NCI-H2196 treated with DMSO at 0.1 percent for 48 hours (cell line): ENCODE results near the gene SNORC.
"Not testable (repeated sequence)": the region's sequence is repeated elsewhere in the genome, so short reads cannot be mapped to it uniquely, and the experiment has no call there.

ENCODE experiments used
- DNase-seq: peaks from one replicate; lab custom pipeline; 2025; ENCODE audit not compliant: unreplicated experiment; lab: John Stamatoyannopoulos, UW

SNORC gene

DNA sequence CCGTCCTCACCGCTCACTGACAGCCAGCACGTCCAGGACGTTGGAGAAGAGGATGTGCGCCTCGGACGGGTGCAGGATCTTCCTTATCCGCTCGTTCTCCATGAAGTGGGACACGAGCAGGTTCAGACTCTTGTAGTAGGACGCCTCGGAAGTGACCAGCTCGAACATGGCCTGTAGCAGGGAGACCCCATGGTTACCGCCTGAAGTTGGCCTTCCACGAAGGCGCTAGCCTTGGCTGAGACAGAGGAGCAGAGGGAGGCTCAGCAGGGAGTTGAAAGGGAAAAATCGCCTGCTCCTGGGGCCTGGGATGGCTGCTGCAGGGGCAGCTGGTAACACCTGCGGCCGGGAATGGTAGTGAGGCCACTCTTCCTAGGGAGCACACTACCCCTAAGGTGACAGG is 24.7 kb downstream of the SNORC start:
- no peak for DNase-seq

DNA sequence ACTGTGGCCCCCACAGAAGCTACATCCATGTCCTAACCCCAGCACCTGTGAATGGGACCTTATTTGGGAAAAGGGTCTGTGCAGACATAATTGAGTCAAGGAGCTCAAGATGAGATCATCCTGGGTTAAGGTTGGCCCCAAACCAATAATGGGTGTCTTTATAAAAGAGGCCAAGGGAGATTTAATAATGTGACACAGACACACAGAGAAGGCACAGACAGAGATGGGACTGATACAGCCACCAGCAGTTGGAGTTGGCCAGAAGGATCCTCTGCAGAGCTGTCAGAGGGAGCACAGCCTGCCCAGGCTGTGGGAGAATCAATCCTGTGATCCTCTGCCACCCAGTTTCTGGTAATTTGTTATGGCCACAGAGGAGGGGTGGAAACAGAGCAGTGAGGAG is 26.0 kb downstream of the SNORC start:
- no peak for DNase-seq

DNA sequence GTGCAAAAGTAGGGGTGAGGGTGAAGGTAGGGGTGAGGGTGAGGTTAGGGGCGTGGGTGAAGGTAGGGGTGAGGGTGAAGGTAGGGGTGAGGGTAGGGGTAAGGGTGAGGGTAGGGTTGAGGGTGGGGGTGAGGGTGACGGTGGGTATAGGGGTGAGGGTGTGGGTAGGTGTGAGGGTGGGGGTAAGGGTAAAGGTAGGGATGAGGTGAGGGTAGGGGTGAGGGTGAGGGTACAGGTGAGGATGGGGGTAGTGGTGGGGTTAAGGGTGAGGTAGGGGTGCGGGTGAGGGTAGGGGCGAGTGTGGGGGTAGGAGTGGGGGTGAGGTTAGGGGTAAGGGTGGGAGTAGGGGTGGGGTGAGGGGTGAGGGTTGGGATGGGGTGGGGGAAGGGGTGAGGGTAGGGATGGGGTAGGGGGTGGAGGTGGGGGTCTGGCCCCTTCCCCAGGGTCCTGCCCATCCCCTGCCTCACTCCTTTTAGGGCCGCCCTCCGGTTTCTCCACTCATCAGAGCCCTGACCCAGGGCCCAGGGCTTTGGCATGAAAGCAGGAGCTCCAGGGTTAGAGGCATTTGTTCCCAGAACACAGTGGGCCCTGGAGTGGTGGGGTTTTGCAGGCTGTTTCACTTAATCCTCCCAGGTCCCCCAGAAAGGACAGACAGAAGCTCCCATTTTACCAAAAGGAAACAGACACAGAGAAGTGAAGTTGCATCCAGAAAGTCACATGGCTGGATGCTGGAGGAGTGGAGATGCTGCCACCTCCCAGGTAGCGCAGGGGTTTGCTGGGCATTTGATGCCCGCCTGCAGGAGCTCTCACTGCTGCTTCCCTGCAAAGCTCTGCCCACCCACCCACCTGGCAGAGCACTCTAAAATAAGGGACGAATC is 26.9 kb downstream of the SNORC start:
- no peak for DNase-seq

DNA sequence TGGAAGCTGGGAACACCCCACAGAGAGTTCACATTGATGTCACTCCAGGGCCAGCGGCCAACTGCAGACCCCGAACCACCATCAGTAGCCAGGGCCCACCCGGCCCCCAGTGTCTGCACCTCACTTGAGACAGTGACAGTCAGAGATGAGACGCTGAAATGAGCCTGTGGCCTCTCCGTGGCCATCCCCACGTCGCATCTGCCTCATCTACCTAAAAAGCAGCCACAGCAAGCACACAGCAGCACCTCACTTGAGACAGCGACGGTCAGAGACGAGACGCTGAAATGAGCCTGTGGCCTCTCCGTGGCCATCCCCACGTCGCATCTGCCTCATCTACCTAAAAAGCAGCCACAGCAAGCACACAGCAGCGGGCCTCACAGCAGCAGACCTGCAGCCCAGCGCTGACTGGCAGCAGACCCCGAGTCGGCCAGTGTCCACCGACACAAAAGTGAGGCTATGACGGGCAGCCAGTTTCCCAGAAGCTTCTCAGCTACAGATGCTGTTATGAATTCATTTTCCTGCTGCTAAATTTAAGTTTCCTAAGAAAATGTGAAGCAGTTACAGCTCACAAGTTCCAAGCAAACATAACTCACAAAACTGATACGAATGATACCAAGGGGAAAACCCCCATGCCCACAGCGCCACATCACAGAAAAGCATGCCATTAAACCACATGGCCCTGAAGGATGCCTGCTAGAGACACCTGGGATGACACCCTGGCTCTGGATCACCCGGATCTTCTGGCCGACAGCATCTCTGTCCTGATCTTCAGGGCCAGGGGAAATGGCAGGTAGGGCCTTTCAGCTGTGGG is 27.7 kb downstream of the SNORC start:
- DNase-seq = no peak

DNA sequence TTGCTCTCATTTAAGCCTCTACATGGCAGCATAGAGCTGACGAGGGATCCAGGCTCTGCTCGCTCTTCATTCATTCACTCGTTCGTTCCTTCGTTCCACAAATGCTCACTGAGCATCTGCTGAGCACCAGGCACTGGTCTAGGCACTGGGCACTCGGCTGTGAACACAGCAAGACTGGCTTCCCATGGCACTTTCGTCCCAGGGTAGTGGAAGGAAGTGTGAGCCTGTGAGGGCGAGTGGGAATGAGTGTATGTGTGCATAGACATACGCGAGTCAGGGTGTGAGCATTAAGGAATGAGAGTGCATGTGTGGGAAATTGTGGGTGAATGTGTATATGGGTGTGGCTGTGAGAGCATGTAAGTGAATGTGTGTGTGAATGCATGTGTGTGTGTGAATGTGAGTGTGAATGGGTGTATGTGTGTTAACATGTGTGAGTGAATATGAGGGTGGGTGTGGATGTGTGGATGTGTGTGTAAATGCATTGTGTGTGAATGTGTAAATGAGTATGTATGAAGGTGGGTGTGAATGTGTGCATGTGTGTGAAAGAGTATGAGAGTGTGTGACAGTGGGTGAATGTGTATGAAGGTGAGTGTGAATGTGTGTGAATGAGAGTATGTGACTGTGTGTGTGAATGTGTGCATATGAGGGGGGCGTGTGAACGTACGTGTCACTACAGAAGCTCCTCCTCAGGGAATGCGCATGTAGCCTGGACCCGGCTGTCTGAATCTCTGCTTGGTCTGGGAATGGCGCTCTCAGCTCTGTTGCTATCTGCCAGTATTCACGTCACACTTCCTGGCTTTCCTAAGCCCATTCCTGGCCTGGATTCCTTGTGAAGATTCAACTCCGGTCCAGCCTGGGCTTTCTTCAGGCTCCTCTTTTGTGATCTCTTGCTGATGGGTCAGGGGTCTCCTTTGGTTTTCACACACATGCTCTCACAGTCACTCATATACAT is 28.8 kb downstream of the SNORC start:
- DNase-seq = no peak

DNA sequence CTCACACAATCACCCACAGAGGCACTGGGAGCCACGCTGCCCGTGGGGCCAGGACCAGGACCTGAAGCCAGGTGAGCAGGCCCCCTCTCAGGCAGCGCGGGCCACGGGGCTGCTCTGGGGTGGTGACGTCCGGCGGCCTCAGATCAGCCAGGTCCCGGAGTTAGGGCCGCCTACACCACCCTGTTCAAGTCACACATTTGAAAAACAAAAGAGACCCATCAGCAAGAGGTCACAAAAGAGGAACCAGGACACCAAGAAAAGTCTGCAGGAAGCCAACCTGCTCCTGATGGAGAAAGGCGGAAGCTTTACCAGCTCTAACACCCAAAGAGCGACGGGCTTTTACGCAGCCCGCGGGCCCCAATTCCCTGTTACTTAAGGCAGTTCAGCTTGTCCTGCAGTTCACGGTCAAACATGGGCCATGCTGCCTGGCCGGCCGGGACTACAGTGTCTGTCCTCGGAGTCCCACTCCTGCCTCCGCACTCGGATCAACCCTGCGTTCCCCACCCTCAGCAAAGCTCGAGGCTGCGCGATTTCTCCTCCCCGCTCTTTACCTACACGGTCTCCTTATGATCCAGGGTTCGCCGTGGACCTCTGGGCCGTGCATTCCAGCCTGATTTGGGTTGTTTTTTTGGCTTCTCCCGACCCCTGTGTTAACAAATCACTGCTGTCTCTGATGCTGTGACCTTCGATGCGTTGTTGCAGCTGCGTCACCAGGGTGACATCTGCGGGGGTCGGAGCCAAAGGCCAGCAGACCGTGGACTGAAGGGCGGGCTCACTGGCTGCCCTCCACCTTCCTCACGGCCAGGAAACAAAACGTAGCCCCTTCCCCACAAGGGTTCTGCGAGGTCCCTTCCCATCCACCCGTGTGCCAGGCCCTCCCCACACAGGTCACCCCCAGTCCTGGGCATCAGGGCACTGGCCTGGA is 31.0 kb downstream of the SNORC start:
- no peak for DNase-seq

DNA sequence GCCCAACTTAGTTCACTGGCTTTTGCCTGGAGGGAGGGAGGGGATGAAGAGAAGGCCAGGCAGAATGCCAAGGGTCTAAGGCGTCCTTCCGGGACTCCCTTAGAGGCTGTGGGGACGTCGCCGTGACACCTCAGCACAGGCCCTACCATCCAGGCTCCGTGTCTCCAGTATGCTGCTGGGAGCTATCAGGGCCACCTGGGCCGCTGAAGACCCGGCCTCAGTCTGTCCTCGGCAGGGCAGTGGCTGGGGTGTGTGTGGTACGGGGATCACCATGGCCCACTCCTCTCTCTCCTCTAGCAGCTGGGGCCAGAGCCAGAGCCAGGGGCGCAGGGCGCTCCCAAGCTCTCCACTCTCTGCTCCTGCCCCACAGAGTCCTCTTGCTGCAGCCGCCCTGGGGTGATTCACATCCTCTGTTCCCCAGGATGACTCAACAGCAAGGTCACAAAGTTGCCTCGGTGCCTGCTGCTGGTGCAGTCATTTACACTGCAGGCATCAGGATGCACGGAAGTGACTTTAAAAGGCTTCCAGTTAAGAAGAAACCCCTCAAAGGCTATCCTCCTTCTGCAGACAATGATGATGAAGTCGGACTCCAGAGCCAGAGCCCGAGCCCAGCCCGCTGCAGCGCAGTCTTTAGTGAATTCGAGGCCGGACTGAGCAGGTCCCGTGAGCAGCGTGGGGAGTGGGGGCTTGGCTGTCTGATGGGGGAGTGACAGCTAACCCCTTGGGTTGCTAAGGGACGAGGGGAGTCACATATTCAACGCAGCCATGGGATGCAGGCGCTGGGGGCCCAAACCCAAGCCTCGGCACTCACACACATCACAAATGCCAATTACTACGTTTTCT is 31.9 kb downstream of the SNORC start:
- DNase-seq = no peak

DNA sequence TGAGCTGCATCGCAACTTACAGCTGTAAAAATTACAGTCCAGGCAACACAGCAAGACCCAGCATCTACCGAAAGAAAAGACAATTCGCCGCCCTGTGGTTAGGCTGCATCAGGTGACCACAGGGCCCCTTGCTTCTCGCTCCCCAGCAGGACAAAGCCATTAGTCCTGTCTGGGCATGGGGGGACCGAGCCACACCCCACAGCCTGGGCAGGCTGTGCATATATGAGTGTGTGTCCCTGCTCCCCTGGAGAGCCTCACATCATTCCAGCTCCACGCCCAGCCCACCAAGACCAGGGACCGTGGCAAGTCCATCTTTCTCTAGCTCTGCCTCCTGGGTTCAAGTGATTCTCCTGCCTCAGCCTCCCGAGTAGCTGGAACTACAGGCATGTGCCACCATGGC is 33.9 kb downstream of the SNORC start:
- no peak for DNase-seq

DNA sequence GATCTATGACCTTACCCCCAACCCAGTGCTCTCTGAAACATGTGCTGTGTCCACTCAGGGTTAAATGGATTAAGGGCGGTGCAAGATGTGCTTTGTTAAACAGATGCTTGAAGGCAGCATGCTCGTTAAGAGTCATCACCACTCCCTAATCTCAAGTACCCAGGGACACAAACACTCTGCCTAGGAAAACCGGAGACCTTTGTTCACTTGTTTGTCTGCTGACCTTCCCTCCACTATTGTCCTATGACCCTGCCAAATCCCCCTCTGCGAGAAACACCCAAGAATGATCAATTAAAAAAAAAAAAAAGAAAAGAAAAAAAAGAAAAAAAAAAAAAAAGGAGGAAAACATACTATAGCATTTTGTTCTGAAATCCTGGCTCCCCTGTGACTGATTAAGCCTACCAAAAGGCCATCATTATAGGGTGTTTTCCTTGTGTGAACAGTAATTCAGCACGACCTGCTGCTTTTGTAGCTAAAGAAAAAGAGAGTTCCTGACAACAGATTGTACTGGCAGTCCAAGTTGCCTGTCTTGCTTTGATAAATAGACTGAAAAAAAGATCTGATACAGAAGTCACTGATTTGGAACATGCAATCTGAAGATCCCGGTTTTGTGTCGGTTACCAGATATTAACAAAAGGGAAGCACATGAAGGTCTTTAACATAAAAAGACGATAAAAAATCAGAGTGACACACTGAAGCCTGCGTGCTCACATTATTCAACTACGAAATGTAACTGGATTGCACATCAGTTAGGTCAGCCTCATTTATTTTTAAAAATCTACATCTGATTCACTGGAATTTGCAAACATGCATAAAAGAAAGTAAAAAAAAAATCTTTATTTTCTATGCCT is 37.0 kb downstream of the SNORC start:
- DNase-seq = not testable (repeated sequence)

DNA sequence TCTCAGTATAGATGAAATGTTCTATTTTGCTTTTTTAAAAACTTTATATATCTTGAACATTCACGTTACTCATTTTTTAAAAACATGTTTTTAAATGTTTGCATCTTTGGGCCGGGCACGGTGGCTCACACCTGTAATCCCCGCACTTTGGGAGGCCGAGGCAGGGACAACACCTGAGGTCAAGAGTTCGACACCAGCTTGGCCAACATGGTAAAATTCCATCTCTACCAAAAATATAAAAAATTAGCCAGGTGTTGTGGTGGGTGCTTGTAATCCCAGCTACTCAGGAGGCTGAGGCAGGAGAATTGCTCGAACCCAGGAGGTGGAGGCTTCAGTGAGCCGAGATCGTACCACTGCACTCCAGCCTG is 37.6 kb downstream of the SNORC start:
- not testable (repeated sequence) for DNase-seq

DNA sequence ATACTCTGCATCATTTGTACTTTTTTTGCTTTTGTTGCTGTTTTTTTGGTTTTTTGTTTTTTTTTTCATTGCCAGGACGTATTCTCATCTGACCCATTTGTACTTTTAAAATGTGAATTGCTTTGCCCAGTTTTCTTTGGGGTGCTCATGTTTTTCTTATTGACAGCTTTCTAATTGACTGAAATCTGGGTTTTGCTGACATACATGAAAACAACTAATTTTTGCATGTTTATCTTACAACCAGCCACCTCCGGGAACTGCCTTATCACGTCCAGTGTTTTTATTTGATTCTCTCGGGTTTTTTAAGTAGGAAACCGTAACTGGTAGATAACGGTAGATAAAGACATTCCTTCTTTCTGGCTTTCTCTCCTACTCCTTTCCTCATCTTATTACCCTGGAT is 38.6 kb downstream of the SNORC start:
- DNase-seq = no peak

DNA sequence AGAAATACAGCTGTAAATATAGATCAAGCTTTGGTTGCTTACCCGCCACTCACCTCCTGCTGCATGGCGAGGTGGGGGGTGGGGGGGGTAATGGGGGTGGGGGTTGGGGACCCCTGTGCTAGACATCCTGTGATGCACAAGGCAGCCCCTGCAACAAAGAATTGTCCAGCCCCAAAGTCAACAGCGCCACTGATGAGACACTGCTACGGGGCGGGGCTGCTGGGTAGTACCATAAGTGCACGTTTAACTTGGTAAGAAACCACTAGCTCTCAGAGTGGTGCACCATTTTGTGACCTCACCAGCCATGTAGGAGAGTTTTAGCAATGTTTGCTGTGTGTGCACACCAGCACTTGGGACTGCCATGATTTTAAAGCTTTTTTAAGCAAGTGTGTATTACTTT is 40.3 kb downstream of the SNORC start:
- DNase-seq = no peak

DNA sequence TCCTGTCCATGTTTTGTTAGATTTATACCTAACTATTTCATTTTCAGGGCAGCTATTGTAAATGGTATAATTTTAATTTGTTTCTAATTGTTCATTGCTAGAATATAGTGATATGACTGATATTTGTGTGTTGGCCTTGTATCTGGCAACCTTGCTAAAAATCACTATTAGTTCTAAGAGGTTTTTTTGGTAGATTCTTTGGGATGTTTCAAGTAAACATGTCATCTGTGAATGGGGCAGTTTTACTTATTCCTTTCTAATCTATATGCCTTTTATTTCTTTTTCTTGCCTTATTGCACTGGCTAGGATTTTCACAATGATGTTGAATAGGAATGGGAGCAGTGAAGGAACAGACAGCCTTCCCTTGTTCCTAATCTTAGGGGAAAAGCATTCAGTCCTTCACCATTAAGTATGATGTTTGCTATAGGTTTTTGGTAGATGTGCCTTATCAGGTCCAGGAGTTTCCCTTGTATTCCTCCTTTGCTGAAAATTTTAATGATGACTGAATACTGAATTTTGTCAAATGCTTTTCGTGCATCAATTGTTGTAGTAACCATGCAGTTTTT is 41.7 kb downstream of the SNORC start:
- DNase-seq = no peak

DNA sequence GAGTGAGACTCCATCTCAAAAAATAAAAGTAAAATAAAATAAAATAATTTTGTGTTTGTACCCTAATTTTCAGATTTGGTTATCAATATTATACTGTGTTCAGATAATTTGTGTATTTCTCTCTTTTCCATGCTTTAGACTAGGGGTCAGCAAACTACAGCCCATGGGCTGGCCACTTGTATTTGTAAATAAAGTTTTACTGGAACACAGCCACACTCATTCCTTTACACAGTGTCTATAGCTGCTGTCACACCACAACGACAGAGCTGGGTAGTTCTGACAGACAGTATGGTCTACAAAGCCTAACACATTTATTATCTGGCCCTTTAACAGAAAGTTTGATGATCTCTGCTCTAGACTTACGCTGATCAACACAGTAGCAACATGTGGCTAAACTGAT is 43.8 kb downstream of the SNORC start:
- DNase-seq = no peak

DNA sequence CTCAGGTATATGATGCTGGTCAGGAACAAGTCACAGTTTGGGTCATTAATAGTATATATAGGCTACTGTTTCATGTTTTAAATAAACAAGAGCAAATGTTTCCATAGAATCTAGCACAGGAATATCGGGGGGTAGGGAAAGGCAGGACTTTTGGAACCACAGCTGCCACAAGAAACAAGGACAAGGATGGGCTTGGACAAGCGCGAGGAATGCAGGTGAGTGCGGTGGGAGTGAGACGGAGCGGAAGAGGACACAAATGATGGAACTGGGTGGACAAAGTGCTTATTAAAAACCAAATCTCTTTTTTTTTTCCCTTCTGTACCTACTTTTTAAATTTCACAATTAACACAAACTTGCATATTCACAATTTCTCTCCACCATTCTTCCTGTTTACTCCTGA is 49.1 kb downstream of the SNORC start:
- no peak for DNase-seq

DNA sequence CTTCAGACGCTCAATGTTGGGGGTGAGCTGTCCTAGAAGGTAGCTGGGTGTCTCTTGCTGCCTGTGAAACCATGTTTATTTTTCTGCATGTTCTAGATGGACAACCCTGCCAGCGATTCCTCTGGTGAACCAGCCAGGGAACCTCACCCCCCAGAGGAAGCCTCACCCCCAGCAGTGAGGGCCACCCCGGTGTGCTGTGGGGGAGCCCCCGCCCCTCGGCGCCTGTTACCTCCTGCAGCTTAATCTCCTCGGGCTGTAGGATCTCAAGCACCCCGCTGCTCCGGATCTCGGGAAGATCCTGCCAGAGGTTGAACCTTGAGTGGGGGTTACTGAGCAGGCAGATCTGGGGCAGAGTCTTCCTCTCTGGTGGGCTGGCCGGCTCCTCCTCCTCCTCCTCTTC is 50.0 kb downstream of the SNORC start:
- no peak for DNase-seq

DNA sequence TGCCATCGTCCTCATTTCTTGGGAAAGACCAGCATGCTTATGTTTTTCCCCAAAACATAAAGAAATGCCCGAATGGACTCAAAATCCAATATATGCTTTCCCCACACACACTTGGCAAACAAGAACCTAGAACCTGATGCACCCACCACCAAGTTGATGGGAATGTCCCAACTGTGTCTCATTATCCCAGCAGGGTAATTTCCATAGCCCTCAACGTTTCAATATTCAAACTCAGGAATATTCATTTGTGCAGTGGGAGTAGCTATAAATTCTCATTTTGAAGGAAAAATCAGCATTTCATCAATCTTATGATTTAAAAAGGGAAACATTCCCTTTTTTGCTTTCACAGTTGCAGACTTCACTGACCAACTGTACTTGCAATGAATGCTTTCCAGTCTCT is 50.7 kb downstream of the SNORC start:
- DNase-seq = no peak

DNA sequence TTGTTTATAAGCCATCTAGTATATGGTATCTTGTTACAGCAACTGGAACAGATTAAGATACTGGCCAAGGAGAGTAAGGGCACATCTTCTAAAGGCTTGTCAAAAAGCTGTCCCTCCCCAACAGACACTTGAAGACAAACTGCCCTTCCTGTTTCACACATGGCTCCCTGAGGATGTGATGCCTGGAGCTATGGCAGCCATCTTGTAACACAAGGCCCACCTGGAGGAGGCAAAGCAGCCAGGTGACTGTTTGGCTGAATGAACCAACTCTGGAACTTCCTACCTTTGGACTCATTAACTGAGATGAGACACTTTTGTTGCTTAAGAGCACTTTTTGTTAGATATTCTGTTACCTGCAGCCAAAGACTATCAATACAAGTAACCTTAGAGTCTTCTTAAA is 54.4 kb downstream of the SNORC start:
- DNase-seq = no peak
